ENCODE results near the gene SPEN. TPM values are rescaled to one million over a fixed set of nuclear protein-coding genes. Genes with fewer than 3 reads are reported as not detected.

Gene SPEN
- total RNA-seq, 1 experiment from 2014 or later: 48.3 TPM

- no peak overlapping the region for H3K4me3 Mint-ChIP-seq (ENCODE audit: low read depth, unreplicated experiment)
- H3K9me3 Mint-ChIP-seq (ENCODE audit: low read depth, unreplicated experiment): no peaks in the 10 kb centered on the region
- no peak overlapping the region for H3K27ac Mint-ChIP-seq (ENCODE audit: unreplicated experiment)
These were observed 94.6 kb downstream of the SPEN start for GRCh38 chr1:15941899-15942660.

GRCh38 chr1:15942661-15943327, 95.3 kb downstream of the SPEN start:
- Mint-ChIP-seq H3K36me3 (ENCODE audit: insufficient read depth, unreplicated experiment) (peaks cover 40% of the 10 kb centered on the region), H3K4me3 (ENCODE audit: low read depth, unreplicated experiment) (no peak overlapping the region), H3K27me3 (ENCODE audit: unreplicated experiment) (no peaks in the 10 kb centered on the region), H3K27ac (ENCODE audit: unreplicated experiment) (no peak overlapping the region), H3K9me3 (ENCODE audit: low read depth, unreplicated experiment) (no peaks in the 10 kb centered on the region), H3K4me1 (ENCODE audit: low read depth, unreplicated experiment) (no peaks in the 10 kb centered on the region)
- no TSS peak for BruUV-seq (replicated peaks)
- no peak for TF ChIP-seq CTCF (IDR thresholded peaks at IDR 0.05; ENCODE audit: unreplicated experiment)
- intact Hi-C loops (cut with micrococcal nuclease; ENCODE audit: unreplicated experiment): no loop called here
- CTCF ChIA-PET: no interaction called here
- DNase-seq: no peak

More at GRCh38 chr1:15941899-15942660, 94.6 kb downstream of the SPEN start:
- no peak for DNase-seq
- Mint-ChIP-seq H3K4me1 (ENCODE audit: low read depth, unreplicated experiment) (no peaks in the 10 kb centered on the region), H3K27me3 (ENCODE audit: unreplicated experiment) (no peaks in the 10 kb centered on the region), H3K36me3 (ENCODE audit: insufficient read depth, unreplicated experiment) (peaks cover 47% of the 10 kb centered on the region)
- intact Hi-C loops (cut with micrococcal nuclease; ENCODE audit: unreplicated experiment): no loop called here
- CTCF ChIA-PET: no interaction called here
- TF ChIP-seq CTCF (IDR thresholded peaks at IDR 0.05; ENCODE audit: unreplicated experiment): no peak
- no TSS peak for BruUV-seq (replicated peaks)

- no TSS peak for BruUV-seq (replicated peaks)
- Mint-ChIP-seq H3K4me1 (ENCODE audit: low read depth, unreplicated experiment) (no peaks in the 10 kb centered on the region), H3K27ac (ENCODE audit: unreplicated experiment) (no peak overlapping the region), H3K27me3 (ENCODE audit: unreplicated experiment) (no peaks in the 10 kb centered on the region), H3K36me3 (ENCODE audit: insufficient read depth, unreplicated experiment) (peaks cover 39% of the 10 kb centered on the region), H3K4me3 (ENCODE audit: low read depth, unreplicated experiment) (no peak overlapping the region), H3K9me3 (ENCODE audit: low read depth, unreplicated experiment) (no peaks in the 10 kb centered on the region)
- no peak for DNase-seq
- intact Hi-C loops (cut with micrococcal nuclease; ENCODE audit: unreplicated experiment): no loop called here
- CTCF ChIA-PET: no interaction called here
- TF ChIP-seq CTCF (IDR thresholded peaks at IDR 0.05; ENCODE audit: unreplicated experiment): no peak
These were observed 96.0 kb downstream of the SPEN start for GRCh38 chr1:15943328-15943991.

GRCh38 chr1:15943992-15944307, 96.4 kb downstream of the SPEN start:
- Mint-ChIP-seq H3K36me3 (ENCODE audit: insufficient read depth, unreplicated experiment) (peaks cover 39% of the 10 kb centered on the region), H3K27ac (ENCODE audit: unreplicated experiment) (no peak overlapping the region), H3K4me1 (ENCODE audit: low read depth, unreplicated experiment) (no peaks in the 10 kb centered on the region), H3K27me3 (ENCODE audit: unreplicated experiment) (no peaks in the 10 kb centered on the region), H3K4me3 (ENCODE audit: low read depth, unreplicated experiment) (no peak overlapping the region), H3K9me3 (ENCODE audit: low read depth, unreplicated experiment) (no peaks in the 10 kb centered on the region)
- no peak for DNase-seq
- BruUV-seq (replicated peaks): no TSS peak
- intact Hi-C loops (cut with micrococcal nuclease; ENCODE audit: unreplicated experiment): no loop called here
- no peak for TF ChIP-seq CTCF (IDR thresholded peaks at IDR 0.05; ENCODE audit: unreplicated experiment)
- CTCF ChIA-PET: no interaction called here
